GM18951 (cell line): Measurements from ENCODE around the gene RETREG2.

Experiments used
- POLR2A ChIP-seq: IDR thresholded peaks from 4 replicates; pipeline ENCODE4 v1.6.1; 2011; ENCODE audit warnings: mild to moderate bottlenecking; ENCODE audit not compliant: insufficient read length, insufficient read depth; ENCODE audit errors: extremely low read depth
- in situ Hi-C: fragments of 300-500 bp; cut with MboI; formaldehyde crosslinking; loops from one replicate; pipeline ENCODE4 v1.12.0; 2022; ENCODE audit warnings: low sequenced_read_pairs, mixed read lengths, inconsistent platforms; ENCODE audit not compliant: unreplicated experiment

RETREG2 gene

GRCh38 chr2:219218732-219219701 is 40.9 kb downstream of the RETREG2 start, which contains the start of gene ABCB6:
Gene ABCB6 (minus strand): TSS chr2:219218958. CDS start chr2:219218673, 285 bp downstream.
- in situ Hi-C loops = no loop called here
- TF ChIP-seq POLR2A = peak; percentile 93

GRCh38 chr2:219219784-219220532 is 41.9 kb downstream of the RETREG2 start:
- in situ Hi-C loops = no loop called here
- no peak for TF ChIP-seq POLR2A

- TF ChIP-seq POLR2A = no peak
- in situ Hi-C loops = no loop called here
Measured at GRCh38 chr2:219220652-219221402, 42.8 kb downstream of the RETREG2 start.

- TF ChIP-seq POLR2A = no peak
- in situ Hi-C loops = no loop called here
Measured at GRCh38 chr2:219221957-219222518, 44.0 kb downstream of the RETREG2 start.

GRCh38 chr2:219223831-219224610 is 45.9 kb downstream of the RETREG2 start:
- no peak for TF ChIP-seq POLR2A
- in situ Hi-C loops = no loop called here

- in situ Hi-C loops = no loop called here
- no peak for TF ChIP-seq POLR2A
Measured at GRCh38 chr2:219225350-219225749, 47.3 kb downstream of the RETREG2 start.

GRCh38 chr2:219228041-219228910 is 50.2 kb downstream of the RETREG2 start:
- in situ Hi-C loops = no loop called here
- no peak for TF ChIP-seq POLR2A

GRCh38 chr2:219228911-219229304 is 50.8 kb downstream of the RETREG2 start:
- no peak for TF ChIP-seq POLR2A
- in situ Hi-C loops = no loop called here

GRCh38 chr2:219229305-219230058 is 51.4 kb downstream of the RETREG2 start, which contains the start of the genes ANKZF1 and ATG9A:
Gene ANKZF1 (plus strand): TSS chr2:219229806. CDS start chr2:219230258, 452 bp downstream.
Gene ATG9A (minus strand): TSS chr2:219229636. CDS start chr2:219228024, 1,612 bp downstream.
- peak; percentile 77 for TF ChIP-seq POLR2A
- in situ Hi-C loops = no loop called here

- in situ Hi-C loops = no loop called here
- no peak for TF ChIP-seq POLR2A
Measured at GRCh38 chr2:219230059-219230540, 52.0 kb downstream of the RETREG2 start.
